ENCODE results near the gene LHFPL5.

The LHFPL5 gene

GRCh38 chr6:35794536-35795452 is 10.4 kb upstream of the LHFPL5 start:
- DNase-seq (ENCODE audit: low spot score) = no peak

- no peak for DNase-seq (ENCODE audit: low spot score)
These were observed 9.6 kb upstream of the LHFPL5 start for GRCh38 chr6:35795453-35796071.

GRCh38 chr6:35796236-35796635 is 8.9 kb upstream of the LHFPL5 start:
- DNase-seq (ENCODE audit: low spot score) = no peak

- no peak for DNase-seq (ENCODE audit: low spot score)
These were observed 7.2 kb upstream of the LHFPL5 start for GRCh38 chr6:35797837-35798526.

GRCh38 chr6:35798706-35799105 is 6.4 kb upstream of the LHFPL5 start:
- no peak for DNase-seq (ENCODE audit: low spot score)

- DNase-seq (ENCODE audit: low spot score) = no peak
These were observed 4.0 kb upstream of the LHFPL5 start for GRCh38 chr6:35801148-35801547.

- no peak for DNase-seq (ENCODE audit: low spot score)
These were observed 3.5 kb downstream of the LHFPL5 start for GRCh38 chr6:35808688-35809087.

GRCh38 chr6:35809809-35810208 is 4.7 kb downstream of the LHFPL5 start:
- DNase-seq (ENCODE audit: low spot score) = no peak

GRCh38 chr6:35810971-35811698 is 6.0 kb downstream of the LHFPL5 start:
- peak; percentile 34 for DNase-seq (ENCODE audit: low spot score)

GRCh38 chr6:35811699-35811995 is 6.5 kb downstream of the LHFPL5 start:
- no peak for DNase-seq (ENCODE audit: low spot score)

GRCh38 chr6:35817515-35817914 is 12.4 kb downstream of the LHFPL5 start:
- no peak for DNase-seq (ENCODE audit: low spot score)

GRCh38 chr6:35823601-35824000 is 18.4 kb downstream of the LHFPL5 start:
- DNase-seq (ENCODE audit: low spot score) = no peak

- no peak for DNase-seq (ENCODE audit: low spot score)
These were observed 19.5 kb downstream of the LHFPL5 start for GRCh38 chr6:35824552-35825192.

- no peak for DNase-seq (ENCODE audit: low spot score)
These were observed 24.2 kb downstream of the LHFPL5 start for GRCh38 chr6:35829306-35829705.

- no peak for DNase-seq (ENCODE audit: low spot score)
These were observed 26.3 kb downstream of the LHFPL5 start for GRCh38 chr6:35831257-35832007.

GRCh38 chr6:35833536-35833935 is 28.4 kb downstream of the LHFPL5 start:
- no peak for DNase-seq (ENCODE audit: low spot score)

- no peak for DNase-seq (ENCODE audit: low spot score)
These were observed 33.9 kb downstream of the LHFPL5 start for GRCh38 chr6:35839019-35839418.

- DNase-seq (ENCODE audit: low spot score) = no peak
These were observed 37.2 kb downstream of the LHFPL5 start for GRCh38 chr6:35842381-35842780.

- no peak for DNase-seq (ENCODE audit: low spot score)
These were observed 39.1 kb downstream of the LHFPL5 start for GRCh38 chr6:35844290-35844689.

- no peak for DNase-seq (ENCODE audit: low spot score)
These were observed 45.1 kb downstream of the LHFPL5 start for GRCh38 chr6:35850208-35850607.

- DNase-seq (ENCODE audit: low spot score) = no peak
These were observed 47.8 kb downstream of the LHFPL5 start for GRCh38 chr6:35852994-35853393.
